Fibroblast of lung (primary cell): Measurements from ENCODE around the gene SMPDL3B.

Experiments used
- EZH2 ChIP-seq: IDR thresholded peaks from 2 replicates; pipeline ENCODE4 v1.5.1; 2012; ENCODE audit warnings: low read length, control low read depth, mild to moderate bottlenecking; ENCODE audit errors: missing control alignments
- TF ChIP-seq, protein P1 (sequence below), 2 donors: IDR thresholded peaks in 1 of 2; conservative IDR thresholded peaks in 1 of 2; 1 replicate in 1 of 2; 2 replicates in 1 of 2; pipeline ENCODE4 v1.5.1; 2011 to 2012; ENCODE audit warnings: low read length in 2 of 2, control low read depth in 1 of 2, inconsistent platforms in 1 of 2, low read depth in 1 of 2, mild to moderate bottlenecking in 1 of 2

GRCh38 chr1:27971674-27972073 is 36.9 kb downstream of the SMPDL3B start:
- TF ChIP-seq, protein P1, sequence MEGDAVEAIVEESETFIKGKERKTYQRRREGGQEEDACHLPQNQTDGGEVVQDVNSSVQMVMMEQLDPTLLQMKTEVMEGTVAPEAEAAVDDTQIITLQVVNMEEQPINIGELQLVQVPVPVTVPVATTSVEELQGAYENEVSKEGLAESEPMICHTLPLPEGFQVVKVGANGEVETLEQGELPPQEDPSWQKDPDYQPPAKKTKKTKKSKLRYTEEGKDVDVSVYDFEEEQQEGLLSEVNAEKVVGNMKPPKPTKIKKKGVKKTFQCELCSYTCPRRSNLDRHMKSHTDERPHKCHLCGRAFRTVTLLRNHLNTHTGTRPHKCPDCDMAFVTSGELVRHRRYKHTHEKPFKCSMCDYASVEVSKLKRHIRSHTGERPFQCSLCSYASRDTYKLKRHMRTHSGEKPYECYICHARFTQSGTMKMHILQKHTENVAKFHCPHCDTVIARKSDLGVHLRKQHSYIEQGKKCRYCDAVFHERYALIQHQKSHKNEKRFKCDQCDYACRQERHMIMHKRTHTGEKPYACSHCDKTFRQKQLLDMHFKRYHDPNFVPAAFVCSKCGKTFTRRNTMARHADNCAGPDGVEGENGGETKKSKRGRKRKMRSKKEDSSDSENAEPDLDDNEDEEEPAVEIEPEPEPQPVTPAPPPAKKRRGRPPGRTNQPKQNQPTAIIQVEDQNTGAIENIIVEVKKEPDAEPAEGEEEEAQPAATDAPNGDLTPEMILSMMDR (conservative IDR thresholded peaks at IDR 0.05 in 1 of 2, IDR thresholded peaks at IDR 0.05 in 1 of 2; ENCODE audit: low read depth in 1 of 2, low read length in 2 of 2): no peak
- no peak for TF ChIP-seq EZH2
